GM18519 (cell line): ENCODE results near the gene CDC42BPB.

Experiments used
- ATAC-seq: cut with Tn5 transposase; IDR thresholded peaks from one replicate; pipeline ENCODE4 v1.9.1; 2021; ENCODE audit warnings: mild to moderate bottlenecking, moderate library complexity; ENCODE audit not compliant: unreplicated experiment, low FRiP score

The CDC42BPB gene

DNA sequence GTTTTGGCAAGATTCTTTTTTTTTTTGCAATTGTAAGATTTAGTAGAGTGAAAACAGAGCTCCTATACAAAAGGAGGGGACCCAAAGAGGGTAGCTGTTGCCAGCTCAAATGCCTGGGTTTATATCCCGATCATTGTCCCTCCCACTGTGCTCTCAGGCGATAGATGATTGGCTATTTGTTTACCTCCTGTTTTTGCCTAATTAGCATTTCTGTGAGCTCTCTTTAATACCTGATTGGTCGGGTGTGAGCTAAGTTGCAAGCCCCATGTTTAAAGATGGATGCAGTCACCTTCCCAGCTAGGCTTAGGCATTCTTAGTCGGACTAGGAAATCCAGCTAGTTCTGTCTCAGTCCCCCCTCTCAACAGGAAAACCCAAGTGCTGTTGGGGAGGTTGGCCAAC, 39.0 kb upstream of the CDC42BPB start:
- no peak for ATAC-seq

DNA sequence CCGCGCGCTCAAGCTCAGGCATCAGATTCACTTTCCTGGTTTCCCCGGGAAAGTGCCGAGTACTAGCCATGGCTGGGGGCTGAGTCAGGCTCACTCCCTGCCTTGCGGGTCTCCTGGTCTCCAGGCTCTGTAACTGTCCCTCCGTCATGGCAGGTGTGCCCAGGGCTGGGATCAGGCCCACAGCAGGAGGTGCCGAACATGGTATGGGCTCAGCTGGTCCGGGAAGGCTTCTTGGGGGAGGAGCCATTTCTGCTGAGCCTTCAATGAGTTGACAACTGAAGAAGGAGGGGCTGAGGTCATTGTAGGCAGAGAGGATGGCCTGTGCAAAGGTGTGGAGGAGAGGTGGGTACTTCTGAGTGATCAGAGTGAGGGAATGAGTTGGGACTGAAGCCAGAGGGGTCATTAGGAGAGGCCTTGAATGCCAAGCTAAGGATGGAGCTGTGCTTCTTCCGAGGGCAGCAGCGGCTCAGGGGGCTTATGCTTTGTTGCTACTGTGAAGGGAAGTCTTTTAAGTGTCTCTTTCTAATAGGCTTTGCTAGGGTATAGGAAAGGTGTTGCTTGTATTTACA, 37.9 kb upstream of the CDC42BPB start:
- ATAC-seq = no peak

DNA sequence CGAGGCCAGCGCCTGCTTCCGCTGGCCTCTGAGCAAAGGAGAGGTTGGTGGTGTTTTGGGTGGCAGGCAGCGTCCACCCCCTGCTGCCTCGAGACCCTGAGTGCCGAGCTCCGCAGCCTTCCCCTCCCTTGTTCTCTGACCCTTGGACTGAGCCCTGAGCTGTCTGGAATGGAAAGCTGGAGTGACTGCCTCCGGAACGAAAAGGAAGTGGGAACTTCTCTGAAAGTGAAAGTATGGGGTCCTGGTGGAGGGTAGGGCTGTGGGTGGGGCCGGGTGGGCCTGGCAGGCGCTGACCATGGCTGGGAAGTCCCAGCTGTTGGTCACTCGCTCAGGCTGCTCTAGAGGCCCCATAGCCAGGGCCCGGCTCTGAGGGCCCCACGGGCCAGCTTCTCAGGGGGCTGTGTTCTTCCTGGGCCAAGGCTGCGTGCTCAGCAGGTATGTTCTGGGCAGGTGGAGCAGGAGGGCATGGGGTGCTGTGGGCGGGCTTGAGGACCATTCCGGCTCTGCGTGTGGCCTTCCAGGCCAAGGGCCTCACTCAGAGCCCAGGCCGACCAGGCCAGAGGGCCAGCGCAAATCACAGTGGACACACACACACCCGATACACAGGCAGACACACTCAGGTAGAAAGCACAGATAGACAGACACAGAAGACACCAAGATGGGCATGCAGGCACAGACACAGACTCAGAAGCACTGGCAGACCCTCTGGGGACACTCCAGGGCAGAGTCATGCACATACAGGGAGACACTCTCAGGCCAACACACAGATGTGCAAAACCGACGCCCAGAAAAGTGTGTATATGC, 37.3 kb upstream of the CDC42BPB start, which contains the start of gene EXOC3L4:
EXOC3L4 (plus strand) TSS at position 320 of the 804 bp plus-strand sequence. CDS start 5,495 bp downstream, outside the sequence.
- ATAC-seq = no peak

DNA sequence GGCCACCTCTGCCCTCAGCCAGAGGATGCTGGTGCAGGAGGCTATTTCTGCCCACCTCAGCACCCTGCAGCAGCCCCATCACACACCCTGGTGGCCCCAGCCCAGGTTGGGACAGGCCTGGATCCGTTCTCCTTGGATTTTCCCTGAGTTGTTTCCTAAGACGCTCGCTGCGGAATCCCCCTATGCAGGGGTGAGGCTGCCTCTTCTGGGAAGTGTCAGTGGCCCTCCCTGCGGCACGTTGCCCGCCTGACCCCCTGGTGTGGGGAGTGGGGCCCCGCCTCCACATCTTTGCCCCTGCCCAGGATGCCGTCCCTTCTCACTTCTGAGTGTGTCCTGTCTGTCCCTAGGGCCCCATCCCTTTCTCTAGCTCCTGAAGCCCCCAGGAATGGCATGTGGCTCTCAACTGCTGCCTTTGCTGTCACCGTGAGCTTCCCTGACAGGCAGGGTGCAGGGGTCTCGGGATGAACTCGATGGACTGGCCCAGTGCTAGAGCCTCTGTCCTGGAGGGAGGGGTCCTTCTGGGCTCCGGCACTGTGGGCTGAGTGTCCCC, 36.6 kb upstream of the CDC42BPB start:
- no peak for ATAC-seq

DNA sequence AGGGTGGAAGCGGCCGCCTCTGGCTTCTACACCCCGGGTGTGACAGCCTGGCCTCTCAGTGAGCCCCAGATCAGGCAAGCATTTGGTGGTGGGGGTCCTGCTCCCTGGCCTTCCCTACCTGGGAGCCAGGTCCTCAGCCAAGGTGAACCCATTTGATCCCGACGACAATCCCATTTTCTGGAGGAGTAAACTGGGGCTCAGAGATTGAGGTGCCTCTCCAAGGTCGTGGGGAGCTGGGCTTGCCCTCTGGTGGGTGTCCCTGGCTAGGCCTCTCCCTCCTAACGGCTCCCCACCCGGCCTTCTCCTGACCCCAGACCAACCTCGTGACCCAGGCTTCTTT, 34.5 kb upstream of the CDC42BPB start:
- no peak for ATAC-seq

DNA sequence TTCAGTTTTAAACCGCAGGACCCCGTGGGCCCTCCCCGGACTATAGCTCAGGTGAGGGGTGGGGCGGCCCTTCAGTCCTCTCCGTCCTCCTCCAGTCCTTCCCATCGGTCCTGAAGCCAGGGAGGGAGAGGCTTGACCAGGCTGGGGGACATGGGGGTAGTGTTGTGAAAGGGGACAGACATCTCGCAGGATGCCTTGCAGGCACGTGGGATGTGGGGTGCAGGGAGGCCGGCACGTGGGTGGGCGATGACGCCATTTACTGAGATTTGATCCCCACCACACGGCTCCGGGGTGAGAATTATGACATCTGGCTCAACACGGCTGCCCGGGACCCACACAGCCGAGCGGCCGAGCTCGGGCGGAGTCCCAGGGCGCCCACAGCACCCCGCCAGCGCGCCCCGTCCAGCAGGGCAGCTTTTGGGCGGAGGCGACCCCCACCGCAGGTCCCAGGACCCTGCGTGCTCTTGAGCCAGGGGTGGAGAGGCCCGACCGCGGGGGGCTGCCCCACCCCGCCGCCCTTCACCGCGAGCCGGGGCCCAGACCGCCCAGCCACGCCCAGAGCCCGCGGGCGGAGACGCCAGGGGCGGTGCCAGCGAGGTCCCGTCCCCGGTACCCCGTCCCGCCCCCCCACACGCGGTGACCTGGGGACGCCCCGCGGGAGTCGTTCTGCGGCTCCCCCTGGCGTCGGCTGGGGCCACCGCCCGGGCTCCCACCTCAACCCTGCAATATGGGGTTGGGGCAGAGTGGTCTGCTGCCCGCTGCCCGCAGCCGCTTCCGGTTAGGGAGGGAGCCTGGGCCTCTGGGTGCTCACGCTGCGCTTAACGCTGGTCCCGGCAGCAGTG, 33.9 kb upstream of the CDC42BPB start:
- ATAC-seq = no peak

DNA sequence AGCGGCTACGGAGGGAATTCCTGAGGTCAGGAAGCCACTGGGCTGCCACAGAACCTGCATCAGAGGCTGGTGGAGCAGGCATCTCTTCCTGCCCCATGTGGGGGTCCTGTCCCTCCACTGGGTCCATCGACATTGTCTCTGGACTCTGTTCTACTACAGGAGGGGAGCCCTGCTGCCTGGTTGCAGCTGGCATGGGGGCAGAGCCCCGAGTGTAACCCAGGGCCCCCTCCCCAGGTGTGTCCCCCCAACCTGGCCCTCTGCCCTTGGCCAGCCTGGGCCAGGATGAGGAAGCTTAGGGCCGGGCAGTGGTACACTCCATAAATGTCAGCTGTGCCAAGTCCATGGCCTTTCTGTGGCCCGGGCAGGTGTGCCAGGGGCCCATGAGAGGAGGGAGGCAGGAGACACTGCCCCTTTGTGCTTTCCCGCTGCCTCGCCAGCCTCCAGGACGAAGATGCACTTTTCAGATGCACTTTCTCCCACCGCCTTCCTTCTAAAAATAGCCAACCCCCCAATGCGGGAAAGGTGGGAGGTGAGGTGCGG, 33.2 kb upstream of the CDC42BPB start:
- no peak for ATAC-seq

DNA sequence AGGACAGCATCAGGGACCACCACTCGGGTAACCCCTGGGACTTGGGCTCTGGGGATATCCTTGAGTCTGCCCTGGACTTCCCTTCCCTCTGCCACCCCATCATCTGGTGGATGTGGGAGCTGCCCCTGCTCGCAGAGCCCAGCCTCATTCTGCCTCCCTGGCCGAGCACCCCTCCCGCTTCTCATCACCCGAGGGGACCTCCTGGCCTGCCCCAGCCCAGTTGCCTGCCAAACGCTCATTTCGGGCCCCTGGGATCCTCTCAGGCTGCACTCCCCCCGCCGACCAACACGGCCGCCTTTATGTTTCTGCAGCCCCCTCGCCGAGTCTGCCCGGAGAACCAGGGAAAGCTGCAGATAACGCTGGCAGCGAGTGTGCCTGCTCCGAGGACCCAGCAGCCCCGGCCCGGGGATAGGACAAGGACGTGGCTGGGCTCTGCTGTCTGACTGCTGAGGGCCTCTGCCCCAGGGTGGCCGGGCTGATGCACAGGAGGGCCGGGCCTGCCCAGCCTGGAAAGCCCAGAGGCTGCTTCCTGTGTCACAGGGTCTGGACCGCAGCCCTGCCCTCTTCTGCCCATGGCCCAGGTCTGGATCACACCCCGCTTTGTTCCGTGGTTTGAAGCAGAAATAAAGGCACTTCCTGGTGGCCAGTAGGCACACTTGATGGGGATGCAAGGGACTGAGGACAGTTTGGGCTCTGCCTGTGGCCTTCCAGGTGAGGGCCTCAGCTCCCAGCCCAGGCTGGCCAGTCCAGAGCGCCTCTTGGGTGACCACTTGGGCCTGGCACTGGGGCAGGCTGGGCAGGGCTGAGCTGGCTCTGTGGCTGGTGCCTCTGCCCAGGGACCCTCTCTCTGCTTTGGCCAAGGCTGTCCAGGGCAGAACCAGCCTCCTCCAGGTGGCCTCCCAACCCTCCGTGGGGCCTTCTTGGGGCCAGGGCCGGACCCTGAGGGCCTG, 32.3 kb upstream of the CDC42BPB start:
- ATAC-seq = no peak

DNA sequence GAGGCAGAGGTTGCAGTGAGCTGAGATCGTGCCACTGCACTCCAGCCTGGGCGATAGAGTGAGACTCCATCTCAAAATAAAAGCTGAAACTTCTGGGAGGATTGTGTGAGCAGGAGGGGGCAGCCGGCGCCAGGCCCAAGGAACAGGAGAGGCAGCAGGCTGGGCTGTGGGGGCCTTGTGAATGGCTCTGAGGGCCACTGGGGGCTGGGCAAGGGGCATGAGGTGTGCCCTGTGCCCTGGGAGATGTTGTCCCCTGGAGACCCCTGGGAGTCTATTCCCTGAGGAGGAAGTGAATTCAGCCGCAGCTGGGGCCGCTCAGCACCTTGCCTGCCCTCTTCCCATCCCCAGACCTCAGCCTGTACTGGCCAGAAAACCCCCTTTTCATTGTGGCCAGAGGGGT, 31.6 kb upstream of the CDC42BPB start:
- ATAC-seq = no peak

DNA sequence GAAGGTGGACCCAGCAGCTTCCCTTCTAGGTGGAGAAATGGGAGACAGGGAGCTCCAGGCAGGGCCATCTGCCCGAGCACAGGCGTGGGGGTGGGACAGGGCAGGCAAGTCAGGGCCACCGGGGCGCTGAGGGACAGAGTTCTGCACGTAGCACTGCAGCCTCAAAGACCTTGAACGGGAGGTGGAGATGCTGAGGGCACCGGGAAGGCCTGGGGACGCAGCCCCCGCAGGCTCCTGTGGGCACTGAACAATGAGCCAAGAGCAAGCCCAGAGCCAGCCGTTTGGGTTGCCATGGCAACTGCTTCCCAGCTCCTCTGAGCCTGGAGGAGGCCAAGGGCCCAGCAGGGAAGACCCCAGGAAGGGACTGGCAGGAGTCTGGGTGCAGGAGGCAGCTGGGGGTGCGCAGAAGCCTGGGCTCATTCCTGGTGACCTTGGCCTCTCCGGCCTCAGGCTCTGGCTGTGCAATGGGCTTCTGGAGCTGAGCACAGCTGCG, 30.0 kb upstream of the CDC42BPB start:
- ATAC-seq = no peak

DNA sequence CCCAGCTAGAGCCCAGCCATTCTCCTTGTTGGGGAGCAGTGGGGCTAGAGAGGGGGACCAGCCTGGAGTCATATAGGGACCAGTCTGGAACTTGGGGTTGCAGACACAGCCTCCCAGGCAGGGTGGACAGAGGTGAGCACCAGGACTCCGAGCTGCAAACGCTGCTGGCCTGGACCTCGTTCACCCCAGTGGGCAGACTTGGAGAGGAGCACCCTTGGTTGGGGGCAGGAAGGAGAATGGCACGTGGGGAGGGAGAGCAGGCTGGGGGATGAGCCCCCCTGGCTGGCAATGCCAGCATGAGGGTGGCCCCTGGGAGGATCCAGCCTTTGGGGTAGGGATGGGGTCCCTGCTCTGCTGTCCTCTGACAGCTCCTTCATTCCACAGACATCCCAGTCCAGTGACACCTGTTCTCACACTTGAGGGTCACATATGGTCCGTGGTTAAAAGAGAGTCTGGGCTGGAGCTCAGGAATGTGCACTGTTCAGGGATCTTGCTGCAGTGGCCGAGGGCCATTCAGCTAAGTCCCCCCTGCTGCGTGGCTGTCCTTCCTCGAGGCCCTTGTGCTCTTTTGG, 29.5 kb upstream of the CDC42BPB start:
- ATAC-seq = no peak

DNA sequence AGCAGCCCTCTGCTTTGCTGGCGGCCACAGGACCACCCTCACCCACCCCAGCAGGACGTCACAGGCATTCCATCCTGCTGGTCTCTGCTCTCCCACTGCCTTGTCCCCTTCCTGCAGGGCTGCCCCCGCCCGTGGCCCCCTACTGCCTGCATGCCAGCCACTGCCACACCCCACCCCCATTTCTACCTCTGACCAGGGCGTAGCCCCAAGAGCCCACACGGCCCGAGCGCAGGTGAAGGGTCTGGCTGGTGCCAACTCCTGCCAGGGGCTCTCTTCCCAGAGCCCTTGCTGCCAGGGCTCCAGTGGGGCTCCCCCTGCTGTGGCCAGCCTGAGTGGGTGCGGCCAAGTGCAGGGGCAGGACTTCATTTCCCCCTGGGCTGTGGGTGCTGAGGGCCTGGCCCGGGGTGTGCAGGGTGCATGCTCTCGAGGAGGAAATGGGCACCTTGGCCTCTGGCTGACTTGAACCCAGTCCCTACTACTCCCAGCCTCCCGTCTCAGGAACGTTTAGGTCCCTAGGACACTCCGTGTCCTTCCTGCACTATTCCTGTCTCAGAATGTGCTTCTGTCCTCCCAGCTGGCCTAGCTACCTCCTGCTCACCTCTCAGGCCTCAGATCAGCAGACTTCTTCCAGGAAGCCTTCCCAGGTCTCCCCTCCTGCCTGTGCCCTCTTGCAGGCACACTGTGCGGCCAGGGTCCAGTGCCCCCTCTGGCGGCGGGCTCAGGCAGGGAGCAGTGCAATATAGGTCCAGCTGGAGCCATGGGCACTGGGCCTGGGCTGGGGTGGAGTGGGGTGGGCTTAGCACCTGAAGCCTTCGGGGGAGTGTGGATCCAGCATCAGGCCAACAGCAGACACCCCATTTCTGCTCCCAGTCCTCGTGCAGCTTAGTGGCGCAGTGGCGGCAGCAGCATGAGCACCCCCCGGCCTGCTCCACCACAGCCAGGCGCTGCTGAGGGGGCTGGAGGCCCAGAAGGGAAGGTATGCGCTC, 28.1 kb upstream of the CDC42BPB start:
- ATAC-seq = no peak

DNA sequence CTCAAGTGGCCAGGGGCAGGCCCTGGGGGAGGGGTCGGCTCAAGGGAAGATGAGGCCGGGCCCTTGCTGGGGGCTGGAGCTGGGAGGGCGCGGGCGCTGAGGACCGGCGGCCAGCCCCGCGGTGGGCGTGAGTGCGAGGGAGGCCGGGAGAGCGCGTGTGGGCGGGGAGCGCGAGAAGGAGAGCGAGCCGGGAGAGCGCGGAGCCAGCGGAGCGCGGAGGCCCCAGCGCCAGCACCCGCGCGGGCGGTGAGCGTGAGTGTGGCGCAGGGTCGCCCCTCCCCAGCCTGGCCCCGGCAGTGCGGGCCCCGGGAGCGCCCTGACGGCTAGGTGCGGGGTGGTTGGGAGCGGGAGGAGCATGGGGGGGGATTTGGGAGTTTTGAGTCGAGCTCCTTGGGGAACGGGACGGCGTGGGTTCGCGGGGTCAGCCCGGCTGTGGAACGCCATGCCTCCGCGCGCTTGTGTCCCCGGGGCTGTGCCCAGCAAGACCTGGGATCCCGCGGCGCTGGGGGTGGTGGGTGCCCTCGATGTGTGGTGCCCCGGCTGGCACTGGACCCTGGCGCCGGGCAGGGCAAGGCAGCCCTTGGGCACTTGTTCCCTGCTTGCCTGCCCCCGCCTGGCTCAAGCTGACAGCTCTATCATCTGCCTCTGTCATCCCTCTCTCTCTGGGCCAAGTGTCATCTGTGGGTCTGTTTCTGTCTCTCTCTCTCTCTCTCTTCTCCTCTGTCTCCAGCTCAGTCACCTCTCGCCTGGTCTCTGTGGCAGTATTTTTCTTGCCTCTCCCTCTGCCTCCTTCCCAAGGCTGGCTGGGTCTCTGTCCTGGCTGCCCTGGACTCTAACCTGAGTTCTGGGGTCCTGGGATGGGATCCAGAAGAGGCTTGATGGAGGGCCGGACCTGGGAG, 26.9 kb upstream of the CDC42BPB start, which contains the start of gene LBHD2:
LBHD2 (plus strand) TSS at position 190 of the 899 bp plus-strand sequence. CDS start 1,803 bp downstream, outside the sequence.
- ATAC-seq = no peak

DNA sequence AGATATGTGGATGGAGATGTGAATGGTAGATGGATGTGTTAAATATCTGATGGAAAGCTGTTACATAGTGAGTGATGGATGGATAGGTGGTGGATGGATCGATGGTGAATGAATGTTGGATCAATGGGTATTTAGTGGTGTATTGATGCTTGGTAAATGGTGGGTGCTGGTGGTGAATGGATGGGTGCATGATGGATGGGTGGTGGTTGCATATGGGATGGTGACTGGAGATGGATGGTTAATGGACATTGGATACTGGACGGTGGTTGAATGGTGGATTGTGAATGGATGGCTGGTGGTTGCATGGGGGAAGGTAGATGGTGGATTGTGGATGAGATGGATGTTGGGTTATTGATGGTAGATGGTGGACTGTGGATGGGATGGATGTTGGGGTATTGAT, 24.6 kb upstream of the CDC42BPB start:
- ATAC-seq = no peak

DNA sequence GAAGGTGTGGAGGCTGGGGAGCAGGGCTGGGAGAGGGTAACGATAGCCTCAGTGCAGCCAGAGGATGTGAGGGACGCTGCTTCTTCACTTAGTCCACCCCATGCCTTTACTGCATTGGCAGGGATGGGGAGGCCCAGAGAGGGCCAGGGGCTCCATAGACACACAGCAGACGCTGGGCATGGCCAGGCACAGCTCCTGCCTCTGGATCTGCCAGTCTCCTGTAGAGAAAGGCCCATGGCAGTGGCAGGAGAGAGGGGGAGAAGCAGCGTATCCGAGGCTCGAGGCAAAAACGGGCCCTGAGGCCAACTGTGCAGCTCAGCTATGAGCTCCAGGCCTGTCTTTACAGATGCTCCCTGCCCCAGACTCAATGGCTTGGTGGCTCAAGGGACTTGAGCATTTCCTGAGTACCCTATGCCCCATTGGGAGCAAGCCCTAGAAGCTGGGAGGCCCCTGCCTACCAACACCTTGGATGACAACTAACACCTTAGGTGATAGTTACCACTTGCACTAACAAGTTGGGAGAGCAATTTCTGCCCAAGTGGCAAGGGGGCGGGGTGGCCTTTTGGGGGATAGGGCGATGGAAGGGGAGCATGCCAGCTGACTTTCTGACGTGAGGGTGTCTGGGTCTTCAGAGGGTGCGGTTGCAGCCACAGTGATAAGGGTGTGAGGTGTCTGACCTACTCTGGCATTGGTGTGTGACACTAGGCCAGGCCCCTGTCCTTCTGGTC, 21.7 kb upstream of the CDC42BPB start:
- ATAC-seq = no peak

DNA sequence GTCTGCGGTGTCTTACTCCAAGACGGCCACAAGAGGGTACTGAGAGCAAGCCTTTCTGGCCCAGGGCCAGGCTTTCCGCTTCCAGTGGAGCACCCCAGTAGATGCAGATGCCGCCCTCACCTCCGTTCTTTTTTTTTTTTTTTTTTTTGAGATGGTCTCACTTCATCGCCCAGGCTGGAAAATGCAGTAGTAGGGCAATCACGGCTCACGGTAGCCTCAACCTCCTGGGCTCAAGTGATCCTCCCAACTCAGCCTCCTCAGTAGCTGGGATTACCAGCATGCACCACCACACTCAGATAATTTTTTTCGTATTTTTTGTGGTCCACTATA, 21.0 kb upstream of the CDC42BPB start:
- no peak for ATAC-seq
